DMS79 treated with DMSO at 0.1 percent for 48 hours (cell line): ENCODE data around the gene ST8SIA5.

Experiments used
- DNase-seq: peaks from one replicate; lab custom pipeline; 2025; lab: John Stamatoyannopoulos, UW

The ST8SIA5 gene

GRCh38 chr18:46668694-46669093 is 88.2 kb downstream of the ST8SIA5 start:
- no peak for DNase-seq

GRCh38 chr18:46668135-46668534 is 88.7 kb downstream of the ST8SIA5 start:
- DNase-seq: no peak

DNA sequence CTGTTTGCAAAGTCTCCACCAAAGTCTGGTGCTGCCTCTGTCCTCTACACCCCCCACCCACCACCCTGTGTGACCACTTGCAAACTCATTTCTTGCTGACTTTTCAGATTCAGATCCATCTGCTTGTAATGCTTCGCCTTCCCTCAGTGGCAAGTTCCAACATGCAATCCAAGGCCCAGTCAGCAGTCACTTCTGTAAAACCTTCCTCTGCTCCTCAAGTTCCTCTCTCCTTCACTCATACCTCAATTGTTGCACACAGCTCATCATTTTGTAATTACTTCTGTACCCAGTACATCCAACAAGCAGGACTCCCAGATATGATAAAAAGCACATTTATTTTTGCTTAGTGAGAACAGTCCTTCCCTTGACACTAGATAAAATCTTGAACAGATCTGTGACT is 93.3 kb downstream of the ST8SIA5 start:
- no peak for DNase-seq

DNA sequence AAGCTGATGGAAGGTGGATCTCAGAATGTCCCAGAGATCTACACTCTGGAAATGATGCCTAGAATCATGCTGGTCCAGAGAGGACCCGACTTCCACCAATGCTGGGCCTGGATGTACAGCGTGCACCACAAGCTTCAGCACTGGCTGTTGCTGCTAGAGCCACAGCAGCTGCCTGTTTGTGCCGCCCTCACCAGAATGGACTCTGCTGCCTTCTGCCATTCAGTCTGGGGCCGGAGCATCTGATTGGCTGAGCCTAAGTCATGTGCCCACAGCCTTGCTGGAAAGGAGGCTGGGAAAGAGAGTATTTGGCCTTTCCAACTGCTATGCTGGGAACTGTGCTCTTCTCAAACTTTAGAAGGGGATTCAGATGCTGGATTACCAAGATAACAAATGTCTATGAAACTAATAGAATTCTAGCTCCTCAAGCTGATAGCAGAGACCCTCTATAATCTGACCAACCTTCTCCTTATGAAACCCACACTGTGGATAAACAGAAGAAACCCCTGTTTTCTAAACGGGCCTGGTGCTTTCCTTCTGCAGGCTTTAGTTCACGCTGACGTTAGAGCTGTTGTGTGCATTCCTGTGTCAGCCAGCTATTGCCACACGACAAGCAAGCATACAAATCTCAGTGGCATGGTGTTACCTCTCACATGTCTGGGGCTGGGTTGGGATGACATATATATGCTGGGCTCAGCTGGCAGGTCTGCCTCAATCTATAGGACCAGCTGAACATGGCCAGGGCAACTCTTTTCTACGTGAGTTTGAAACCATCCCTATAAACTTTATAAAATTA is 95.7 kb downstream of the ST8SIA5 start:
- no peak for DNase-seq

GRCh38 chr18:46659484-46659883 is 97.4 kb downstream of the ST8SIA5 start:
- DNase-seq: no peak

GRCh38 chr18:46657115-46657955 is 99.5 kb downstream of the ST8SIA5 start, which contains the start of gene LOXHD1:
LOXHD1 (minus strand) TSS chr18:46657220; CDS start chr18:46657033, 187 bp downstream.
- DNase-seq: peak; percentile 85

DNA sequence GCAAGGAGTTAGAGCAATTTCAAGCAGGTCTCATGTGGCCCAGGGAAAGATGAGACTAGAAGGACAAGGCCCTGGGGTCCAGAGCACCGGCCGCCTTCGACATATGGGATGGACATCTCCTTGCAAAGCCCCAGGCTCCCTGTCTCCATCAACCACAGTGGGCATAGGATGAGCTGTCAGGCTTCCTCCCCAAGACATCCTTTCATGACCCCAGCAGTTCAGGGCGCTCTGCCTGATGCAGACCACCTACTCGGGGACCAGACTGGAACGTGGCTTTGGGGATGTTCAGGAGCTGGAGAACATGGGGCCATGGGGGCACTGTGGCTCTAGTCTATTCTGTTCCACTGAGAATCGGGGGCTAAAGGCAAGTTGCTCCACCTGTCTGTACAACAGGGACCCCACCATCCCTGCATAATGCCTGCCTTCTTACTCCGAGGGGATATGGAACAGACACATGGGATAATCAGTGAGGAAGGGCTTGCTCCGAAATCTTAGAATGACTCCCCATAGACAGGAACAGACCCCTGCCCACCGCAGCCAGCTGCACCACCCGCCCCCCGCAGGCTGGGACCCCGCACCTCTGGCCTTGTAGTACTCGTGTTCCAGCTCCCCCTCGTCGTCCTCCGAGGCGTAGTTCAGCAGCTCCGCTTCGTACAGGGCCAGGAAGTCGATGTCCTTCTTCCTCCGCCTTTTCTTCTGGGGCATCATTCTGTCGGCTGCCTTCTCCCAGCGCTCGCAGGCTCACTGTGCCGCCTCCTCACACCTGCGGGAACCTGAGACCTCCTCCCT is 100.3 kb downstream of the ST8SIA5 start:
- no peak for DNase-seq

- DNase-seq: no peak
Observed at GRCh38 chr18:46652372-46652771, 104.5 kb downstream of the ST8SIA5 start.

- DNase-seq: peak; percentile 42
Observed at GRCh38 chr18:46650681-46651080, 106.2 kb downstream of the ST8SIA5 start.

DNA sequence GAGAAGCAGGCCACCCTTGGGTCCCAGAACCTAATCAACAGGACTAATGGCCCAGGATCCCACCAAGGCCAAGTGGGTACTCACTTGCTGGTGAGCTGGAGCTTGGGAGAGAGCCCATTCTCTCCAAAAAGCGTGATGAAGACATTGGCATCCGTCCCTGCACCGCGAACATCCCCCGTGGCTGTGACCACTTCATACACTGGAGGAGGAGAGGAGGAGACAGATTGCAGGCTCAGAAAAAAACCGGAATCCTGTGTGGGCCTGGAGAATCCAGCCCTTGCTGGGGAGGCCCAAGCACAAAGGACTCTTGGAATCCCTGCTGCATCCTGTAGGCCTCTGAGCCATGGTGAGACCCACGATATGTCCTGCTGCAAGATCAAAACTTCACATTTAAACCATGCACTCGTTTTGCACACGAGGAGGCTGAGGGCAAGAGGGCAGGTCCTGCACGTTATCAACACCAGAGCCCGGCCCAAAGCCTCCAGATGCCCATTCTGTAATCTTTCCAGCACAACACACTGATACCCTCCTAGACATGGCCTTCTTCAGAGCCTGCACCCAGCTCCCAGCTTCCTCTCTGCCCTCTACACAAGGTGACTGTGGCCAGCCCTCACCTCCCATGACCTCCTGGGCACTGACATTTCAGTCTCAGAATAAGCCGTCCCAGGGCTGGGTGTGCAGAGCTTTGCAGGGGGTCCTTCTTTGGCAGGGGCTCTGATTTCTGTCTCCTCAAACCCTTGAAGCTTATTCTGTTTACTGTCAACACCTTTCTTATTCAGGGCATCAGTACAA is 107.6 kb downstream of the ST8SIA5 start:
- no peak for DNase-seq

- no peak for DNase-seq
Observed at GRCh38 chr18:46646468-46646867, 110.4 kb downstream of the ST8SIA5 start.

DNA sequence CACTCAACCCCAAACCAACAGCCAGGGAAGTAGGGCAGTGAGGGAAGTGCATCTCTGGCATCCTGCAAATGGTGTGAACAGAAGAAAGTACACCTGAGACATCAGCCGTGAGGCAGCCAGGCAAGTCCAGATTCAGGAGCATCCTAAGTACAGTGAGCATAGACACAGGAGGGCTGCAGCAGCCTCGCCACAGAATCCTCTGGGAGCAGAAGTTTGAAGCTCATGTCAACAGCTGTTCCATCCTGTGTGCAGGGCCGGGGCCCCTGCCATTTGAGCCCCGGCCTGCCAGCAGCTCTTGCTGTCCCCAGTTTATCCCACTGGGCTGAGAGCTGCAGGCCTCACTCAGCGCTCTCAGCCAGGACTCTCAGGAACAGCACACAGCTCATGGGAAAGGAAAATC is 114.3 kb downstream of the ST8SIA5 start:
- no peak for DNase-seq

DNA sequence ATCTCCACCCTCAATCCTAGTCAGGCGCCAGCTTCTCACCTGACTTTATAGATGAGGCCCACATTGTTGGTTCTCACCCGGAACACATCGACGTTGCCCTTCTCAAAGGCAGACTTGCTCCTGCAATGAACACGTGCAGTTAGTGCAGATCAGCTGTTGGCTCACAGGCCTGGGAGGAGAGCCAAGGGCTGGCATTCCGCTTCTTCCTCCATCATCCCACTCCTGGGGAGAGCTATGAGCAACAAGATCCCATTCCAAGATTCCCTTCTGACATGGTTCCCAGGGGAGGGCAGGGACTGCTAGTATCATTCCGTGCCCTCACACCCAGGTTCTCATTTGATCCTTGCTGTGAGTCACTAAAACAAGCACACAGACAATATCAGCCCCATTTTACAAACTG is 114.9 kb downstream of the ST8SIA5 start:
- DNase-seq: no peak

DNA sequence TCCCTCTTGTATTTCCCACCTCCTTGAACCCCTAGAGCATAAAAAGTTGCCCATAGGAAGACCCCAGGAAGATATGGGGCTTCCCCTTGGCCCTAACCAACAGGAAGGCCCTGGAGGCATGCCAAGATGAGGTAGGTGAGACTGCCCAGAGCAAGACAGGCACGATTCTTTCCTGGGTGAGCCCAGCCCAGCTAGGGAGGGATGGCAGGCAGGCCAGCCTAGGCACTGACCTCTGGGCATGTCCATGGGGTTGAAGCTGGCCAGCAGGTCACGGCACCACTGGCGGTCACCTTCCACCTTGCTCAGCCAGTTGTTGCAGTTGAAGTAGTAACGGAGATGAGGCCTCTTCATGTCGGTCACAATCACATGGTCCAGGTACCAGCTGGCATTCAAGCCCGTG is 117.5 kb downstream of the ST8SIA5 start:
- DNase-seq: no peak

DNA sequence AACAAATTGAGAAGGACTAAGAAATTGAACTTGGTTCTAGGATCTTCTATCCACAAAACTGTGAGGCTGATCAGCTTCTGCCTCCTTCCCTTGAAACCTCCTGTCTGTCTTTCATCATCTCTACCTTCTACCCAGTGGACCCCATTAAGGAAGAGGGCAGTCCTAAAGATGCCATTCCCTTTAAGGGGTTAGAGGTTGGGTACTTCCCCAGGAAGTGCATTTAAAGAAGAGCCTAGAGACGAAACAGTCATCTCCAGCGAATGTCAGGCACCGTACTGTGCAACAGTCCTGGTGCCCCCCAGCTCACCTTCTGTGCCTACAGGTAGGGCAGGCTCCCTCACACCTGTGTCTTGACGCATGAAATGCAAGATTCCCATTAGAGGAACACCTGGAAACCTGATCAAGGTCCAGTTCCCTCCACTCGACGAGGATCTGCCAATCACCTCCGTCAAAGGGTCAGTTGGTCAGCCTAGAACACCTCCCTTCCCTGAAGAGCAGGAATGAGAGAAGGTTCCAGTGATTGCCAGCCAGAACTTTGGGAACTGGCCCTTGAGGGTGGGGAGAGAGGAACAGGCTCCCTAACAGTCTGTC is 120.7 kb downstream of the ST8SIA5 start:
- DNase-seq: no peak

DNA sequence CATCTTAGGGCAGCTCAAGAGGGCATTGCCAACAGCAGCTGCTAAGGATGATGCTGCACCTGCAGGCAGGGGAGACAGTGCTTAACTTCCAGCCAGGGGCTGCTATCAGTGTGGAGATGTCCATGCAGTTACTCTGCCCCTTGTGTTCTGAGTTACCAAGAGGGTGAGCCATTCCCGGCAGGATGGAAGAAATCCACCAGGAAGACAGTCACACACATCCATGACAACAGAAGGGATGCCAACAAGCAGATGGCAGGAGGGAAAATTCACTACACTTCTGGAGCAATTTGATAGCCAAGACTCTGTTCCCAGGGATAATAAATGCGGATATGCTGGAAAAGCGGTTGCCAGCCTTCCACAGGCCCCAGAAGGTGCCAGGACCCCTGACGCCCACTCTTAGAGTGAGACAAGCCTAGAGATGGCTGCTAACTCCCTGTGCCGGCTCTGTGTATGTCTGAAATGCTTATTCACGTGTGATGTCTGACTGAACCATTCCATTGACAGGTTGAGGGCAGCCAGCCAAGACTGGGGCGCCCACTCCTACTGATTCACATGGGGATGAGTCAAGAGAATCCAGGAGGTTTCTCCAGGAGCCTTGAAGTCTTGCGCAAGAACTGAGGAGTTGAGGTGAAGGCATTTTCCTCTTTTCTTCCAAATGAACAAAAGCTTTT is 124.3 kb downstream of the ST8SIA5 start:
- no peak for DNase-seq

- no peak for DNase-seq
Observed at GRCh38 chr18:46630991-46631390, 125.9 kb downstream of the ST8SIA5 start.

DNA sequence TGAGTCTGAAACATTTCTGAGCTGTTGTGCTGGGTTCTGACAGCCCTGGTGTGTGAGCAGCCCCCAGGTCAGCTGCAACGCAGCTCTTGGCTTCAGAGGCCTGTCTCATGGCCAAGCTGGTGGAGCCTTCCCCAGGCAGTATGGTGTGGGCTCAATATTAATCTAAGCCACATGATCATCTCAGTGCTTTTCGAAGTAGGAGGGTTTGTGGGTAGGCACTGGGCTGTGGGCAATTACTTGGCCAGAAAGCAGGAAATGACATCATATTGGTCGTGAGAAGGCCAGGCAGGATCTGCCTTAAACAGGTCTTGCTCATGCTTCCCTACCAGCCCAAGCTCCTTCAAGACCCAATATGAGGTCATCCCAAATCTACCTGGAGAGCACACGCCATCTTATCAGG is 126.7 kb downstream of the ST8SIA5 start:
- no peak for DNase-seq

GRCh38 chr18:46629361-46629760 is 127.5 kb downstream of the ST8SIA5 start:
- DNase-seq: no peak

DNA sequence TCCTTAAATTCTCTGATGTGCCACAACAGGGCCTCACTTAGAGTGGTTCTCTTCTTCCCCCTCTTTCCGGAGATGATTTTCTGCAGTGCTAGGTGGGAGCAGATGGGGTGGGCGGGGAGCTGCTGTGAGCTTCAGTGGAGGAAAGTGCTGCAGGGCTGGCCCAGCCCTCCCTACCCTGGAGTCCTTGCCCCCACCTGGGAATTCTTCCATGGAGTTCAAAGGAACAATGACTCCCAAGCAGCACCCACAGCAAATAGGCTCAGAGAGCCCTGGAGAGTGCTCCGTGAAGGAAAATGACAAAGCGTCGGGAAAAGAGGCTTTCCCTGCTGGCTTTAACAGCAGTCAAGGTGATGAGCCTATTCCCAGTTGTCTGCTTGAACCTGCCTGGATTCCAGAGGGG is 128.6 kb downstream of the ST8SIA5 start:
- DNase-seq: no peak

DNA sequence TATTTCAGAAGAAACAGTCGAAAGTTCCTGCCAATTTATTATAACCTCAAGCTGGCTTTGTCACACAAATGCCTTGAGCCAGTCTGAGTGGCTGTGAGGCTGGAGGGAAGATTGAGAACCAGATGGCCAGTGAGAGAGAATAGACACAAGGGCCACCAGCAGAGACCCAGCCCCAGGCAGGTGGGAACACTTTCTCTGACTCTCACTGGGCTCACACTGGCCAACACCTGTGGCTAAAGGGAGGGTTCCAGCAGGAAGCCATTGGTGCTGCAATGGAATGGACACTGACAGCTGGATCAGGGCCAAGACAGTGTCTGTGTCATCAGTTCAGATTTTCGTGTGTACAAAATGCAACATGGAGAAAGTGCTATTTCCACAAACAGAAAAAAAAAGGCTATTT is 129.7 kb downstream of the ST8SIA5 start:
- DNase-seq: no peak
